Activated CD4-positive, alpha-beta T cell treated with anti-CD3 and anti-CD28 coated beads, Interleukin-2, amount 50 U/mL, for 4 hours (primary cell): Measurements from ENCODE around the gene RAB28.
"Not testable (repeated sequence)": the region's sequence is repeated elsewhere in the genome, so short reads cannot be mapped to it uniquely, and the experiment has no call there.

Source experiments
- DNase-seq, 2 experiments: peaks; one replicate each; pipeline ENCODE4 v3.0.0-alpha.2; 2020

Gene RAB28

GRCh38 chr4:13445841-13446790 is 38.0 kb downstream of the RAB28 start:
- DNase-seq = no peak

- no peak for DNase-seq
Observed at GRCh38 chr4:13441506-13441905, 42.6 kb downstream of the RAB28 start.

GRCh38 chr4:13436962-13437361 is 47.2 kb downstream of the RAB28 start:
- no peak for DNase-seq

- no peak for DNase-seq
Observed at GRCh38 chr4:13432453-13432852, 51.7 kb downstream of the RAB28 start.

- no peak for DNase-seq
Observed at GRCh38 chr4:13430834-13431568, 53.1 kb downstream of the RAB28 start.

GRCh38 chr4:13427599-13428325 is 56.4 kb downstream of the RAB28 start:
- no peak for DNase-seq

GRCh38 chr4:13415068-13415785 is 68.9 kb downstream of the RAB28 start:
- DNase-seq = no peak

GRCh38 chr4:13413729-13414437 is 70.3 kb downstream of the RAB28 start:
- no peak for DNase-seq

GRCh38 chr4:13411942-13412341 is 72.2 kb downstream of the RAB28 start:
- no peak for DNase-seq

- DNase-seq = no peak
Observed at GRCh38 chr4:13409324-13409723, 74.8 kb downstream of the RAB28 start.

GRCh38 chr4:13406156-13406555 is 78.0 kb downstream of the RAB28 start:
- not testable (repeated sequence) for DNase-seq

- DNase-seq = no peak
Observed at GRCh38 chr4:13403833-13404232, 80.3 kb downstream of the RAB28 start.

- no peak for DNase-seq
Observed at GRCh38 chr4:13403326-13403725, 80.8 kb downstream of the RAB28 start.

- no peak for DNase-seq
Observed at GRCh38 chr4:13399257-13399656, 84.9 kb downstream of the RAB28 start.

- no peak for DNase-seq
Observed at GRCh38 chr4:13396161-13396560, 88.0 kb downstream of the RAB28 start.

- not testable (repeated sequence) for DNase-seq
Observed at GRCh38 chr4:13389901-13390300, 94.2 kb downstream of the RAB28 start.

- DNase-seq = no peak
Observed at GRCh38 chr4:13386405-13387107, 97.6 kb downstream of the RAB28 start.

- no peak for DNase-seq
Observed at GRCh38 chr4:13384055-13384454, 100.1 kb downstream of the RAB28 start.

- no peak for DNase-seq
Observed at GRCh38 chr4:13378973-13379759, 105.0 kb downstream of the RAB28 start.

- no peak for DNase-seq
Observed at GRCh38 chr4:13371048-13371447, 113.1 kb downstream of the RAB28 start.
